ENCODE measurements around the gene DYNLT5.

DYNLT5 gene

DNA sequence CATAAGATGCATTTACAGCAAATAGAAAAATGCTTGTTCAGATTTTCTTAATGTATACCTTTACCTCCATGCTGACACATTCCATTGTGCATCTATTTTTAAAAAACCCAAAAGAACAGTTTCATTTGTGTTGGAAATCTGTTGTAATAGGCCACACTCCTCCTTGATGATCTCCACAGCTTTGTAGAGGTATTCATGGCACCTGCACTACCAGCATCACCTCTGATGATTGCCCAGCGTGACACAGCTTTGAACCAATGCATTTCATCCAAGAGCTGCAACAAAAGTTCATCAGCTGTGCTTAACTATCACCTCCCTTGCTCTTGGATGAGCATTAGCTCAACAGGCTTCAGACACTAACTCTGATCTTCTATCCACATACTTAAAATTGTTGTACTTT lies 8.2 kb downstream of the DYNLT5 start:
- TF ChIP-seq, protein P1, sequence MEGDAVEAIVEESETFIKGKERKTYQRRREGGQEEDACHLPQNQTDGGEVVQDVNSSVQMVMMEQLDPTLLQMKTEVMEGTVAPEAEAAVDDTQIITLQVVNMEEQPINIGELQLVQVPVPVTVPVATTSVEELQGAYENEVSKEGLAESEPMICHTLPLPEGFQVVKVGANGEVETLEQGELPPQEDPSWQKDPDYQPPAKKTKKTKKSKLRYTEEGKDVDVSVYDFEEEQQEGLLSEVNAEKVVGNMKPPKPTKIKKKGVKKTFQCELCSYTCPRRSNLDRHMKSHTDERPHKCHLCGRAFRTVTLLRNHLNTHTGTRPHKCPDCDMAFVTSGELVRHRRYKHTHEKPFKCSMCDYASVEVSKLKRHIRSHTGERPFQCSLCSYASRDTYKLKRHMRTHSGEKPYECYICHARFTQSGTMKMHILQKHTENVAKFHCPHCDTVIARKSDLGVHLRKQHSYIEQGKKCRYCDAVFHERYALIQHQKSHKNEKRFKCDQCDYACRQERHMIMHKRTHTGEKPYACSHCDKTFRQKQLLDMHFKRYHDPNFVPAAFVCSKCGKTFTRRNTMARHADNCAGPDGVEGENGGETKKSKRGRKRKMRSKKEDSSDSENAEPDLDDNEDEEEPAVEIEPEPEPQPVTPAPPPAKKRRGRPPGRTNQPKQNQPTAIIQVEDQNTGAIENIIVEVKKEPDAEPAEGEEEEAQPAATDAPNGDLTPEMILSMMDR (IDR thresholded peaks at IDR 0.05; ENCODE audit: low read depth, low read length, missing control alignments) = no peak
- in situ Hi-C loops (cut with HindIII; ENCODE audit: low sequenced_read_pairs) = no loop called here
- no peak overlapping the region for H3K4me3 ChIP-seq (ENCODE audit: low read depth, low read length)
- DNase-seq (ENCODE audit: low read depth) = no peak

DNA sequence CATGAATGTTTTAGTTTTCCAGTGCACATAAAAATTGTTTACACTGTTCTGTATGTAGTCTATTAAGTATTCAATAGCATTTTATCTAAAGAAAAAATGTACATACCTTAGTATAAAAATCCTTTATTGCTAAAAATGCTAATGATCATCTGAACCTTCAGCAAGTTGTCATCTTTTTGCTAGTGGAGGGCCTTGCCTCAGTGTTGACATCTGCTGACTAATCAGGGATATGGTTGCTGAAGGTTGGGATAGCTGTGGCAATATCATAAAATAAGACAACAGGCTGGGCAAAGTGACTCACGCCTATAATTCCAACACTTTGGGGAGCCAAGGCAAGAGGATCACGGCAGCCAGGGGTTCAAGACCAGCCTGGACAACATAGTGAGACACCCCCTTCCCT lies 9.0 kb downstream of the DYNLT5 start:
- TF ChIP-seq, protein P1 (IDR thresholded peaks at IDR 0.05; ENCODE audit: low read depth, low read length, missing control alignments) = no peak
- no peak overlapping the region for H3K4me3 ChIP-seq (ENCODE audit: low read depth, low read length)
- in situ Hi-C loops (cut with HindIII; ENCODE audit: low sequenced_read_pairs) = no loop called here
- DNase-seq (ENCODE audit: low read depth) = no peak

DNA sequence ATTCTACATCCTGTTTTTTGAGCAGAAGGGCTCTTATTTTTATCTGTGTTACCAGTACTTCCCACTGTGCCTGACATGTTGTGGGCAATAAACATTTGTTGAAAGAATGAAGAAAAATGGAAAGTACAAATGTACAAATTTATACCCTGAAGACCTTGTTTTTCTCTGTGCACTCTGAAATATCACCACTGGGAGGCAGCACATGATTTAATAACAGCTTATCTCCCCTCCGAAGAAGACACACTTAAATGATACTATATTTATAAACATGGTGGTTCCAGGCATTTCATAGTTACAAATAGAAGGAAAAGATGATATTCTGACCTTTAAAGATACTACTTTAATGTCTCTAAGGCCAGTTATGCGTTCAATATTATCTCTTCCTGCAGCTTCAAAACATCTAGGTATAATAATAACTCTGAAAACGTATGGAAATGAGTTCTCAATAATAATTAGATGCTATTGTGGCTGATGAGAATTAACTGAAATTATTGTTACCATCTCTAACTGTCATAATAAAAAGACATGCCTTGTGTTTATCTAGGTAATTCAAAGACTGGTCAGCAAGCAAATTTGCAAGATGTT lies 12.8 kb downstream of the DYNLT5 start:
- DNase-seq (ENCODE audit: low read depth) = peak; percentile 58
- TF ChIP-seq, protein P1 (IDR thresholded peaks at IDR 0.05; ENCODE audit: low read depth, low read length, missing control alignments) = peak; percentile 59
- in situ Hi-C loops (cut with HindIII; ENCODE audit: low sequenced_read_pairs) = no loop called here
- H3K4me3 ChIP-seq (ENCODE audit: low read depth, low read length) = no peak overlapping the region

DNA sequence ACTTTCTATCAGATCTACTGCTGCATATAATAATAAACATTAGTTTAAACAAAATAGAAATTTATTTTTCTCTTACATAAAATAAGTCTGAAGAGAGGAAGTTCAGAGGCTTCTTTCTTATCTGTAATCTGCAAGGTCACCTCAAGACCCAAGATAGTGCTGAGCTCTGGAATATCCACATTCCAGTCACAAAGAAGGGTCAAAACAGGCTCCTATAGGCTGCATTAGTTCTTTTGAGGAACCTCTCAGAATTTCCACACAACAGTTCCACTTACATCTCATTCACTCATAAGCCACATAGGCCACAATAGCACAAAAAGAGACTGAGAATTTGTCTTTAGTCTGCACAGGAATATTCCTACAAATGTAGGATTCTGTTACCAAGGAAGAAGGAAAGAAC lies 15.4 kb downstream of the DYNLT5 start:
- TF ChIP-seq, protein P1 (IDR thresholded peaks at IDR 0.05; ENCODE audit: low read depth, low read length, missing control alignments) = no peak
- in situ Hi-C loops (cut with HindIII; ENCODE audit: low sequenced_read_pairs) = no loop called here
- no peak overlapping the region for H3K4me3 ChIP-seq (ENCODE audit: low read depth, low read length)
- DNase-seq (ENCODE audit: low read depth) = no peak

DNA sequence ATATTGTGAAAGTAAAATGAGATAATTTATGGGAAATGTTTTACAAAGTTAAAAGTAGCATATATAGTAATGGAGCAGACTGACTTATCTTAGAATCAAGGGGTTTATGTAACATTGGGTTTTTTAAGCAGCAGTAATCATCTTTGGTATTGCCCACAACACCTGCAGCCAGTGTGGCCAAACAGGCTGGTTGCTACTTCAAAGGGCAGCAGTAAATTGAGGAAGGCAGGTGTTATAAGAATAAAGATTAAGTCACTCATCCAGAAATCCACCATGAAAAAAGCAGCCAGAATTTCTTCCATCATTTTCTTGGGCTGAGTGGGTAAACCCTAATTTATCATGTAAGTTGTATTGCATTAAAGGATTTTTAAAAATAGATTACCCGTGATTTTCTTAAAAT lies 16.7 kb downstream of the DYNLT5 start:
- H3K4me3 ChIP-seq (ENCODE audit: low read depth, low read length) = no peak overlapping the region
- no peak for DNase-seq (ENCODE audit: low read depth)
- in situ Hi-C loops (cut with HindIII; ENCODE audit: low sequenced_read_pairs) = no loop called here
- TF ChIP-seq, protein P1 (IDR thresholded peaks at IDR 0.05; ENCODE audit: low read depth, low read length, missing control alignments) = no peak

DNA sequence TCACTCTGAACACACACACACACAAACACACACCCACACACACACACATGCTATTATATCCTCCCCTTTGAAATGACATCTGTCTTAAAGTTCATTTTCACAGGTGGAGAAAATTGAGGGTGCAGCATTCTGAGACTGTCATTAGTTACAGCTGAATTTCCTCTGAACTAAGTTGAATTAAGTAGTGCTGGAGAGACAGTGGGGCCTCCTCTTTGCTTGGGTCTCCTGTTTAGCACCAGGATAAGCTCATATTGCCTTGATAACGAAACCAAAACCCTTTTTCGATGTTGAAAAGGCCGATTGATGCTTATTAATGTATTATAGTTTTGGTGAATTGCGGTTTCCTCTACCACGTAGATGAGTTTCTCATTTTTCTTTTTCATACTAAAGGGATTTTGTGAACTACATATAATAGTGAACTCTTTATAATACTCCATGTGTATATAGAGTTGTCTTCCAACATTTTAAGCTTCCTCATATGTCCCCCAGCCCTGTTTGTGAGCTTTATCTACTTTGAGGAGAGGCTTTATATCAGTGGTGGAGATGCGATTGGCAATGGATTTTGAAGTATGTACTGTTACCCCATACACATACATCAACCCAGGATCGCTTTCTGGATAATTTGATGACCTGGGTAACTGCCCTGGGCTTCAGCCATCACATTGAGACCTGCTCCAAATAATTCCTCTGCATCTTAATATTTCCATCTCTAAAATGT lies 17.4 kb downstream of the DYNLT5 start:
- in situ Hi-C loops (cut with HindIII; ENCODE audit: low sequenced_read_pairs) = no loop called here
- no peak for DNase-seq (ENCODE audit: low read depth)
- TF ChIP-seq, protein P1 (IDR thresholded peaks at IDR 0.05; ENCODE audit: low read depth, low read length, missing control alignments) = no peak
- no peak overlapping the region for H3K4me3 ChIP-seq (ENCODE audit: low read depth, low read length)
